ENCODE measurements around the gene XPO6.

GRCh38 chr16:28185696-28186095, 26.1 kb downstream of the XPO6 start:
- TF ChIP-seq CTCF (IDR thresholded peaks at IDR 0.05), result no peak
- TF ChIP-seq ELF1 (IDR thresholded peaks at IDR 0.05), result no peak
- no peak for TF ChIP-seq EP300 (IDR thresholded peaks at IDR 0.05; ENCODE audit: borderline replicate concordance in 1 of 2, low read depth in 1 of 2, low read length in 1 of 2)
- TF ChIP-seq POLR2AphosphoS5 (IDR thresholded peaks at IDR 0.05; ENCODE audit: low read depth, low read length), result no peak
- TF ChIP-seq RCOR1 (IDR thresholded peaks at IDR 0.05; ENCODE audit: low read length), result no peak
